ENCODE measurements around the gene RNF225.

DNA sequence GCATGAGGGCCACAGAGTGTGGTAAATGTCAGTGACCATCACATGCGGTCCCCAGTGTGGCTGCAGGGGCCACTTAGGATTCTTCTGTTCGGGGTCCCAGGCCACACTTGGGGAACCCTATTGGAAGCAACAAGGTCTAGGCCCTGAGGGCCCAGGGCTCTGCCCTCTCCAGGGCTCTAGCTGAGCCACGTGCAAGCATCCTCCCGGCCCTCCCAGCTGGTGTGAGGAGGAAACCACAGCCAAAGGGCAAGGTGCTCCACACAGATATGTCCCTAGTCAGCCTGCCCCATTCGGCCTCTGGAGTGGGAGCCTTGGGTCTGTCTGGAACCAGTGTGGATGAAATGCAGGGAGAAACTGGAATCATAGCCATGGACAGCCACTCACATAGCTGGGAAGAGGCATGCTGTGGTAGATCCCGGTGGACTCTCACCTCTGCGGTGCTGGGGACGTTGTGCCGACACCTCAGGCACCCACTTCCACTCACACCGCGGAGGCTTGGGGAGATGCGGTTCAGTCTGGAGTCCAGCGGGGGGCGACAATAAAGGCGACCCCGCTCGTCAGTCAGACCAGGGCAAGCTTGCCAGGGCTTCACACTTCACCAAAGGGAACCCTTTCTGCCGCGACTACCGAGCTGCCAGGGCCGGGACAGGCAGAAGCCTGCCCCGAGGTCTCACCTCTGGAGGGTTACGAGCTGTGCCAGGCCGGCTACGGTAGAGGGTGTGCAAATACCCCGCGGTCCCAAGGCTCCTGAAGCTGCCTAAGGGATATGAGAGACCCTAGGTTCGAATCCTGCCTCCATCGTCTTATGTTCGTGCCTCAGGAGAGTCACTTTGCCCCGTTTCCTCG, 28.6 kb upstream of the RNF225 start:
- TF ChIP-seq POLR2AphosphoS5 (IDR thresholded peaks at IDR 0.05; ENCODE audit: low read depth, low read length) (no peak), POLR2A (IDR thresholded peaks at IDR 0.05; ENCODE audit: low read depth, low read length) (no peak), SPI1 (IDR thresholded peaks at IDR 0.05; ENCODE audit: low read depth, low read length) (no peak), TAF1 (IDR thresholded peaks at IDR 0.05; ENCODE audit: low read depth, low read length) (no peak), POU2F2 (IDR thresholded peaks at IDR 0.05; ENCODE audit: low read depth, low read length) (no peak)
